NCI-H1048 (cell line): ENCODE data around the gene TARS2.

Source experiments
- DNase-seq: peaks from one replicate; lab custom pipeline; 2025; lab: John Stamatoyannopoulos, UW

The TARS2 gene

GRCh38 chr1:150486966-150487762 is at the start of gene TARS2:
TARS2 (plus strand) TSS chr1:150487419; CDS start chr1:150487451, 32 bp downstream.
- peak; percentile 97 for DNase-seq

- no peak for DNase-seq
Observed at GRCh38 chr1:150441121-150441520, 46.1 kb upstream of the TARS2 start.

GRCh38 chr1:150444232-150444631 is 43.0 kb upstream of the TARS2 start:
- no peak for DNase-seq

GRCh38 chr1:150456146-150456647 is 31.0 kb upstream of the TARS2 start:
- DNase-seq, result no peak

GRCh38 chr1:150464422-150464826 is 22.8 kb upstream of the TARS2 start:
- DNase-seq, result no peak

- no peak for DNase-seq
Observed at GRCh38 chr1:150466964-150467363, 20.3 kb upstream of the TARS2 start.

- DNase-seq, result no peak
Observed at GRCh38 chr1:150469291-150469690, 17.9 kb upstream of the TARS2 start.

GRCh38 chr1:150472601-150473200 is 14.5 kb upstream of the TARS2 start:
- no peak for DNase-seq

- DNase-seq, result no peak
Observed at GRCh38 chr1:150473659-150474058, 13.6 kb upstream of the TARS2 start.

GRCh38 chr1:150474869-150475268 is 12.3 kb upstream of the TARS2 start:
- DNase-seq, result no peak

- DNase-seq, result no peak
Observed at GRCh38 chr1:150476754-150477153, 10.5 kb upstream of the TARS2 start.

GRCh38 chr1:150477320-150477719 is 9.9 kb upstream of the TARS2 start:
- no peak for DNase-seq

- no peak for DNase-seq
Observed at GRCh38 chr1:150477733-150478132, 9.5 kb upstream of the TARS2 start.

GRCh38 chr1:150479370-150479769 is 7.8 kb upstream of the TARS2 start:
- no peak for DNase-seq

- DNase-seq, result no peak
Observed at GRCh38 chr1:150479927-150480352, 7.3 kb upstream of the TARS2 start.

GRCh38 chr1:150484431-150484830 is 2.8 kb upstream of the TARS2 start:
- no peak for DNase-seq

GRCh38 chr1:150484861-150485260 is 2.4 kb upstream of the TARS2 start:
- no peak for DNase-seq

GRCh38 chr1:150487763-150488115 is 520 bp downstream of the TARS2 start:
- no peak for DNase-seq

- no peak for DNase-seq
Observed at GRCh38 chr1:150493175-150493574, 6.0 kb downstream of the TARS2 start.

GRCh38 chr1:150498342-150498741 is 11.1 kb downstream of the TARS2 start:
- DNase-seq, result no peak

GRCh38 chr1:150505431-150505830 is 18.2 kb downstream of the TARS2 start:
- no peak for DNase-seq

- no peak for DNase-seq
Observed at GRCh38 chr1:150507912-150508864, 21.0 kb downstream of the TARS2 start, which contains the start of gene ECM1. ECM1 (plus strand) TSS chr1:150508109; CDS start chr1:150508210, 101 bp downstream.
